HG03060 (cell line): ENCODE measurements around the gene PRKG1.
"Not testable (repeated sequence)": the region's sequence is repeated elsewhere in the genome, so short reads cannot be mapped to it uniquely, and the experiment has no call there.

Source experiments
- ATAC-seq: cut with Tn5 transposase; IDR thresholded peaks from one replicate; pipeline ENCODE4 v1.9.1; 2021; ENCODE audit warnings: low read depth, moderate number of reproducible peaks; ENCODE audit not compliant: unreplicated experiment

The PRKG1 gene

GRCh38 chr10:52111101-52111891, 1037.0 kb downstream of the PRKG1 start:
- no peak for ATAC-seq

GRCh38 chr10:52115823-52116222, 1041.5 kb downstream of the PRKG1 start:
- no peak for ATAC-seq

GRCh38 chr10:52119507-52119906, 1045.2 kb downstream of the PRKG1 start:
- no peak for ATAC-seq

- ATAC-seq = no peak
Measured at GRCh38 chr10:52121688-52122087, 1047.4 kb downstream of the PRKG1 start.

GRCh38 chr10:52128056-52128683, 1053.9 kb downstream of the PRKG1 start:
- no peak for ATAC-seq

GRCh38 chr10:52129410-52130178, 1055.3 kb downstream of the PRKG1 start:
- ATAC-seq = no peak

- ATAC-seq = no peak
Measured at GRCh38 chr10:52135101-52135500, 1060.8 kb downstream of the PRKG1 start.

- no peak for ATAC-seq
Measured at GRCh38 chr10:52136921-52137320, 1062.6 kb downstream of the PRKG1 start.

GRCh38 chr10:52143338-52143737, 1069.1 kb downstream of the PRKG1 start:
- ATAC-seq = no peak

GRCh38 chr10:52145636-52146035, 1071.3 kb downstream of the PRKG1 start:
- ATAC-seq = no peak

- ATAC-seq = no peak
Measured at GRCh38 chr10:52146766-52147165, 1072.5 kb downstream of the PRKG1 start.

GRCh38 chr10:52170776-52171175, 1096.5 kb downstream of the PRKG1 start:
- ATAC-seq = no peak

- ATAC-seq = no peak
Measured at GRCh38 chr10:52172581-52172980, 1098.3 kb downstream of the PRKG1 start.

GRCh38 chr10:52185256-52185655, 1111.0 kb downstream of the PRKG1 start:
- no peak for ATAC-seq

- ATAC-seq = no peak
Measured at GRCh38 chr10:52187521-52188258, 1113.4 kb downstream of the PRKG1 start.

- ATAC-seq = no peak
Measured at GRCh38 chr10:52191049-52191448, 1116.8 kb downstream of the PRKG1 start.

- no peak for ATAC-seq
Measured at GRCh38 chr10:52194191-52194590, 1119.9 kb downstream of the PRKG1 start.

GRCh38 chr10:52194716-52195115, 1120.4 kb downstream of the PRKG1 start:
- no peak for ATAC-seq

- ATAC-seq = no peak
Measured at GRCh38 chr10:52197098-52197497, 1122.8 kb downstream of the PRKG1 start.

GRCh38 chr10:52198540-52198939, 1124.3 kb downstream of the PRKG1 start:
- no peak for ATAC-seq

GRCh38 chr10:52204906-52205305, 1130.6 kb downstream of the PRKG1 start:
- not testable (repeated sequence) for ATAC-seq
